DOHH2 (cell line): ENCODE results near the gene PGM5.

Experiments
- H3F3A ChIP-seq: fragments of 200-600 bp; sonication (generic), shearing (Covaris generic); 2 replicates; pipeline ENCODE4 v1.6.0; 2016; ENCODE audit warnings: antibody characterized with exemption, mild to moderate bottlenecking; ENCODE audit not compliant: control insufficient read depth, insufficient read depth
- H3K27ac ChIP-seq: fragments of 200-600 bp; sonication (generic); 2 replicates; pipeline ENCODE4 v1.5.1; 2014; ENCODE audit warnings: low read depth, mild to moderate bottlenecking, low read length, moderate library complexity
- H3K27me3 ChIP-seq: fragments of 200-600 bp; sonication (generic); 2 replicates; pipeline ENCODE4 v1.6.1; 2014; ENCODE audit warnings: mild to moderate bottlenecking, low read length, mixed read lengths; ENCODE audit not compliant: control insufficient read depth
- H3K36me3 ChIP-seq: fragments of 200-600 bp; sonication (generic); 2 replicates; pipeline ENCODE4 v1.6.1; 2014; ENCODE audit warnings: mild to moderate bottlenecking, low read length, moderate library complexity, mixed read lengths; ENCODE audit not compliant: control insufficient read depth
- H3K4me1 ChIP-seq: fragments of 200-600 bp; sonication (generic); 2 replicates; pipeline ENCODE4 v1.6.1; 2014; ENCODE audit warnings: mild to moderate bottlenecking, low read length, mixed read lengths; ENCODE audit not compliant: control insufficient read depth
- H3K4me2 ChIP-seq: fragments of 200-600 bp; sonication (generic); 2 replicates; pipeline ENCODE4 v1.6.0; 2014; ENCODE audit warnings: mild to moderate bottlenecking, low read length, moderate library complexity
- H3K4me3 ChIP-seq: fragments of 200-600 bp; sonication (generic); 2 replicates; pipeline ENCODE4 v1.5.1; 2014; ENCODE audit warnings: mild to moderate bottlenecking, low read length, mixed read lengths
- H3K79me2 ChIP-seq: fragments of 200-600 bp; sonication (generic); 2 replicates; pipeline ENCODE4 v1.6.1; 2014; ENCODE audit warnings: mild to moderate bottlenecking, low read length, mixed read lengths; ENCODE audit not compliant: control insufficient read depth
- H3K9me2 ChIP-seq: fragments of 200-600 bp; sonication (generic); replicated peaks from 2 replicates; pipeline ENCODE4 v1.6.1; 2014; ENCODE audit warnings: mild to moderate bottlenecking, low read length, mixed read lengths; ENCODE audit not compliant: control insufficient read depth
- H3K9me3 ChIP-seq: fragments of 200-600 bp; sonication (generic); 2 replicates; pipeline ENCODE4 v1.6.1; 2014; ENCODE audit warnings: antibody characterized with exemption, low read length, mixed read lengths; ENCODE audit not compliant: control insufficient read depth, insufficient read depth
- H4K20me1 ChIP-seq: fragments of 200-600 bp; sonication (generic); 2 replicates; pipeline ENCODE4 v1.6.0; 2014; ENCODE audit warnings: low read depth, mild to moderate bottlenecking, antibody characterized with exemption, low read length, moderate library complexity; ENCODE audit not compliant: control insufficient read depth, insufficient read depth
- EZH2phosphoT487 ChIP-seq: fragments of 200-600 bp; sonication (generic); IDR thresholded peaks from 2 replicates; pipeline ENCODE4 v1.6.1; 2017; ENCODE audit warnings: borderline replicate concordance, mild to moderate bottlenecking, antibody characterized with exemption, low read length, moderate library complexity, mixed read lengths
- TF ChIP-seq, protein P1 (sequence below): fragments of 200-600 bp; sonication (generic); IDR thresholded peaks from one replicate; pipeline ENCODE4 v1.5.1; 2014; ENCODE audit warnings: antibody characterized with exemption, mild to moderate bottlenecking, low read depth, low read length; ENCODE audit not compliant: poor library complexity, severe bottlenecking

PGM5 gene

GRCh38 chr9:68433531-68434110 lies 77.2 kb downstream of the PGM5 start:
- H4K20me1 ChIP-seq: no peaks in the 10 kb centered on the region
- H3K9me3 ChIP-seq: no peaks in the 10 kb centered on the region
- no peaks in the 10 kb centered on the region for H3K9me2 ChIP-seq
- H3K4me3 ChIP-seq: no peak overlapping the region
- no peaks in the 10 kb centered on the region for H3K4me1 ChIP-seq
- no peak for TF ChIP-seq EZH2phosphoT487
- TF ChIP-seq, protein P1, sequence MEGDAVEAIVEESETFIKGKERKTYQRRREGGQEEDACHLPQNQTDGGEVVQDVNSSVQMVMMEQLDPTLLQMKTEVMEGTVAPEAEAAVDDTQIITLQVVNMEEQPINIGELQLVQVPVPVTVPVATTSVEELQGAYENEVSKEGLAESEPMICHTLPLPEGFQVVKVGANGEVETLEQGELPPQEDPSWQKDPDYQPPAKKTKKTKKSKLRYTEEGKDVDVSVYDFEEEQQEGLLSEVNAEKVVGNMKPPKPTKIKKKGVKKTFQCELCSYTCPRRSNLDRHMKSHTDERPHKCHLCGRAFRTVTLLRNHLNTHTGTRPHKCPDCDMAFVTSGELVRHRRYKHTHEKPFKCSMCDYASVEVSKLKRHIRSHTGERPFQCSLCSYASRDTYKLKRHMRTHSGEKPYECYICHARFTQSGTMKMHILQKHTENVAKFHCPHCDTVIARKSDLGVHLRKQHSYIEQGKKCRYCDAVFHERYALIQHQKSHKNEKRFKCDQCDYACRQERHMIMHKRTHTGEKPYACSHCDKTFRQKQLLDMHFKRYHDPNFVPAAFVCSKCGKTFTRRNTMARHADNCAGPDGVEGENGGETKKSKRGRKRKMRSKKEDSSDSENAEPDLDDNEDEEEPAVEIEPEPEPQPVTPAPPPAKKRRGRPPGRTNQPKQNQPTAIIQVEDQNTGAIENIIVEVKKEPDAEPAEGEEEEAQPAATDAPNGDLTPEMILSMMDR: no peak
- no peaks in the 10 kb centered on the region for H3F3A ChIP-seq
- no peak overlapping the region for H3K27ac ChIP-seq
- H3K27me3 ChIP-seq: no peaks in the 10 kb centered on the region
- no peaks in the 10 kb centered on the region for H3K36me3 ChIP-seq
- no peaks in the 10 kb centered on the region for H3K79me2 ChIP-seq
- no peak overlapping the region for H3K4me2 ChIP-seq

DNA sequence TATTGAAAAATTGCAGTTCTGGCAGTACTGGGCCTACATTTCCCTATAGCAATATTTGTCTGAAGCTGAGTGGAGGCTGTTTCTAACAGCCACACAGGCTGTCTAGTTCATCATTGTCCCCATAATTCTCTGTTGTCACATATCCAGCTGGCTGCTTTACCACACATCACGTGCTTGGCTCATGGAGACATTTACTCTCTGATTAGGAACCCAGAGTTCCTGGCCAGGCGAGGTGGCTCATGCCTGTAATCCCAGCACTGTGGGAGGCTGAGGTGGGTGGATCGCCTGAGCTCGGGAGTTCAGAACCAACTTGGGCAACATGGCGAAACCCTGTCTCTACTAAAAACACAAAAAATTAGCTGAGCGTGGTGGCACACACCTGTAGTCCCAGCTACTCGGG lies 81.4 kb downstream of the PGM5 start:
- Histone ChIP-seq H3K36me3 (no peaks in the 10 kb centered on the region), H4K20me1 (no peaks in the 10 kb centered on the region), H3K4me2 (no peak overlapping the region), H3F3A (no peaks in the 10 kb centered on the region), H3K9me2 (no peaks in the 10 kb centered on the region), H3K4me1 (peaks cover 7% of the 10 kb centered on the region; the same call in 1 of the 2 replicates), H3K4me3 (no peak overlapping the region), H3K9me3 (no peaks in the 10 kb centered on the region), H3K79me2 (no peaks in the 10 kb centered on the region), H3K27me3 (no peaks in the 10 kb centered on the region), H3K27ac (no peak overlapping the region)
- TF ChIP-seq EZH2phosphoT487: no peak
- TF ChIP-seq, protein P1: no peak

GRCh38 chr9:68443624-68444023 lies 87.2 kb downstream of the PGM5 start:
- Histone ChIP-seq H3K27ac (no peak overlapping the region), H3F3A (no peaks in the 10 kb centered on the region), H3K4me1 (peaks cover 7% of the 10 kb centered on the region; the same call in 1 of the 2 replicates), H3K4me3 (no peak overlapping the region), H3K4me2 (no peak overlapping the region), H3K27me3 (no peaks in the 10 kb centered on the region), H3K9me3 (no peaks in the 10 kb centered on the region; the same call in 1 of the 2 replicates), H4K20me1 (no peaks in the 10 kb centered on the region), H3K79me2 (no peaks in the 10 kb centered on the region), H3K36me3 (no peaks in the 10 kb centered on the region), H3K9me2 (no peaks in the 10 kb centered on the region)
- TF ChIP-seq, protein P1: no peak
- no peak for TF ChIP-seq EZH2phosphoT487
